Esophagus squamous epithelium (tissue), 4 donors: Measurements from ENCODE around the gene APMAP.

Experiments used
- CTCF ChIP-seq, 6 experiments: fragments of 450-650 bp in 4 of 6; fragments of 200-600 bp in 2 of 6; sonication (generic) in 2 of 6; IDR thresholded peaks; one replicate each; pipeline ENCODE4 v1.5.1; 2016 to 2019; ENCODE audit warnings: antibody characterized with exemption in 6 of 6, mild to moderate bottlenecking in 4 of 6, moderate library complexity in 4 of 6
- POLR2A ChIP-seq, 4 donors: fragments of 450-650 bp; IDR thresholded peaks; one replicate each; pipeline ENCODE4 v1.6.1; 2017; ENCODE audit warnings: antibody characterized with exemption in 4 of 4, mild to moderate bottlenecking in 4 of 4, moderate library complexity in 3 of 4

DNA sequence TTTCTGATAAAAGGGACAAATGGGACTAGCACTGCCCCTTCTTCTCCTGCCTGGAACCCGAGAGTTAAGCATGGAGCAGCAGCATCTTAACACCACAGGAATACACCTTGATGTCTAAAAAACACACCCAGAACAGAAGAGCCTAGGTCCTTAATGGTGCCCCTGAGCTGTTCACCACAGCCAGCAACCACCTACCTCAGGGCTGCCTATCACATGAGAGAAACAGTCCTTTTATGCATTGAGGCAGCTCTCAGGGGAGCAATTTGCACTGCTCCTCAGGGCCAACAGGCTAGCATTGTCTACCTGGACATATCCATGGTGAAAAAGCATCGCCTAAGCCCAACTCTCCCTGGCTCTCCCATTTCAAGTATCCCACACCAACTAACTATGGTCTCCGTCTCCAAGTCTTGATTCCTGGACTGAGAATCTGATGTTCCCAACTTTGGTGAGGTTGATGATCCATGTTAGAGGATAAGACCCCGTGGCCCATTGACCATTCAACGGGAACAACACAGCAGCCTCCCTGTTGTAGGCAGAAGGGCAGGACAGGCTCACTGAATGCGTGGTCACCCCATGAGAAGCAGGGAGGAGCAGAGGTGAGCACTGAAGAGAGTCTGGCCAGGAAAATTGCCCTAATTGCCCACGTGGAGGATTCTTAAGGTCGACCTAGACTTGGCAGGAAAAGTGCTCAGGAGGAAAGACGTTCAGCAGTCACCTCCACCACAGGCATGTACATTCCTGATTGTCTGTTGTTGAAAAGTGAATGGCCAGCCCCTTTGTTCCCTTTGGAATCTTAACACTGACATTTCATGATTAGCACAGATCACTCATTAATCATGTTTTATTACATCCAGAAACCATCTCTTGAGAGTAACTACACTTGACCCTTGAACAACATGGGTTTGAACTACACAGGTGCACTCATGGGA is 4.2 kb upstream of the APMAP start:
- TF ChIP-seq CTCF (IDR thresholded peaks at IDR 0.05) (no peak), POLR2A (IDR thresholded peaks at IDR 0.05) (no peak)
